Colon (tissue), 2 donors: Measurements from ENCODE around the gene SYNM.

Experiments
- FAIRE-seq: peaks from 2 replicates; lab custom pipeline; 2012; peaks lifted over from hg19 to GRCh38; lab: Jason Lieb, UNC
- donor health status: control.
- donor health status: control.

SYNM gene

GRCh38 chr15:99122831-99123712 is 18.2 kb downstream of the SYNM start:
- no peak for FAIRE-seq

- FAIRE-seq = no peak
These were observed 19.0 kb downstream of the SYNM start for GRCh38 chr15:99123713-99124451.

- no peak for FAIRE-seq
These were observed 19.8 kb downstream of the SYNM start for GRCh38 chr15:99124641-99125040.

GRCh38 chr15:99125061-99125891 is 20.4 kb downstream of the SYNM start:
- FAIRE-seq = no peak

GRCh38 chr15:99126131-99126588 is 21.3 kb downstream of the SYNM start:
- FAIRE-seq = no peak

GRCh38 chr15:99126930-99127329 is 22.1 kb downstream of the SYNM start:
- no peak for FAIRE-seq

GRCh38 chr15:99127773-99128172 is 22.9 kb downstream of the SYNM start:
- no peak for FAIRE-seq

GRCh38 chr15:99128411-99128810 is 23.5 kb downstream of the SYNM start:
- FAIRE-seq = no peak

GRCh38 chr15:99129644-99130043 is 24.8 kb downstream of the SYNM start:
- FAIRE-seq = no peak

- FAIRE-seq = no peak
These were observed 25.4 kb downstream of the SYNM start for GRCh38 chr15:99130314-99130713.

GRCh38 chr15:99130765-99131440 is 26.0 kb downstream of the SYNM start:
- FAIRE-seq = no peak

- FAIRE-seq = no peak
These were observed 26.7 kb downstream of the SYNM start for GRCh38 chr15:99131441-99132023.

- FAIRE-seq = no peak
These were observed 27.2 kb downstream of the SYNM start for GRCh38 chr15:99132122-99132521.

- no peak for FAIRE-seq
These were observed 27.9 kb downstream of the SYNM start for GRCh38 chr15:99132634-99133287.

- no peak for FAIRE-seq
These were observed 29.5 kb downstream of the SYNM start for GRCh38 chr15:99134317-99134821.

GRCh38 chr15:99135194-99135593 is 30.3 kb downstream of the SYNM start:
- FAIRE-seq = no peak

- FAIRE-seq = no peak
These were observed 32.2 kb downstream of the SYNM start for GRCh38 chr15:99137111-99137546.

- no peak for FAIRE-seq
These were observed 33.0 kb downstream of the SYNM start for GRCh38 chr15:99137877-99138276.

- FAIRE-seq = no peak
These were observed 33.7 kb downstream of the SYNM start for GRCh38 chr15:99138491-99138982.

GRCh38 chr15:99139276-99139675 is 34.4 kb downstream of the SYNM start:
- FAIRE-seq = no peak
